SK-N-SH treated with all-trans-retinoic acid at 6 μM for 48 hours (cell line): ENCODE measurements around the gene SIRPB2.

Experiments
- ATAC-seq: fragments of 200-7000 bp; cut with Tn5 transposase; 3 replicates; pipeline ENCODE4 v1.9.1; 2020; ENCODE audit warnings: mild to moderate bottlenecking, moderate library complexity
- BACH2 ChIP-seq: fragments of 250-450 bp; sonication (Bioruptor Pico); IDR thresholded peaks from 2 replicates; pipeline ENCODE4 v1.9.0; 2021; ENCODE audit warnings: mild to moderate bottlenecking, borderline replicate concordance
- CREB5 ChIP-seq: fragments of 250-450 bp; sonication (Bioruptor Pico); IDR thresholded peaks from 2 replicates; pipeline ENCODE4 v1.5.1; 2020; ENCODE audit warnings: low read depth, mild to moderate bottlenecking, moderate library complexity
- CSDC2 ChIP-seq: fragments of 250-450 bp; sonication (Bioruptor Pico); IDR thresholded peaks from 2 replicates; pipeline ENCODE4 v1.5.0; 2020; ENCODE audit warnings: mild to moderate bottlenecking, moderate library complexity
- CSRNP3 ChIP-seq: fragments of 250-450 bp; sonication (Bioruptor Pico); IDR thresholded peaks from 2 replicates; pipeline ENCODE4 v1.5.1; 2021; ENCODE audit warnings: mild to moderate bottlenecking, moderate library complexity
- ESRRG ChIP-seq: fragments of 250-450 bp; sonication (Bioruptor Pico); IDR thresholded peaks from 2 replicates; pipeline ENCODE4 v1.6.1; 2021; ENCODE audit warnings: mild to moderate bottlenecking
- GLIS3 ChIP-seq: fragments of 250-450 bp; sonication (Bioruptor Pico); IDR thresholded peaks from 2 replicates; pipeline ENCODE4 v1.5.0; 2020; ENCODE audit warnings: mild to moderate bottlenecking, moderate library complexity
- ISL1 ChIP-seq: fragments of 250-450 bp; sonication (Bioruptor Pico); IDR thresholded peaks from 2 replicates; pipeline ENCODE4 v2.1.2; 2022; ENCODE audit warnings: mild to moderate bottlenecking, moderate library complexity
- PATZ1 ChIP-seq: fragments of 250-450 bp; sonication (Bioruptor Pico); IDR thresholded peaks from 2 replicates; pipeline ENCODE4 v1.8.0; 2020; ENCODE audit warnings: mild to moderate bottlenecking, moderate library complexity, borderline replicate concordance
- POU6F1 ChIP-seq: fragments of 250-450 bp; sonication (Bioruptor Pico); IDR thresholded peaks from 2 replicates; pipeline ENCODE4 v1.8.0; 2021; ENCODE audit warnings: low read depth, mild to moderate bottlenecking, moderate library complexity, borderline replicate concordance
- PPARA ChIP-seq: fragments of 250-450 bp; sonication (Bioruptor Pico); IDR thresholded peaks from 2 replicates; pipeline ENCODE4 v1.5.0; 2020; ENCODE audit warnings: mild to moderate bottlenecking, borderline replicate concordance
- TOX ChIP-seq: fragments of 250-450 bp; sonication (Bioruptor Pico); IDR thresholded peaks from 2 replicates; pipeline ENCODE4 v1.8.0; 2021; ENCODE audit warnings: mild to moderate bottlenecking, moderate library complexity, borderline replicate concordance
- ZFP30 ChIP-seq: fragments of 450-650 bp; formaldehyde crosslinking; IDR thresholded peaks from 2 replicates; pipeline ENCODE4 v1.5.0; 2022; ENCODE audit warnings: mild to moderate bottlenecking, moderate library complexity
- ZNF565 ChIP-seq: fragments of 450-650 bp; formaldehyde crosslinking; conservative IDR thresholded peaks from 2 replicates; pipeline ENCODE4 v1.5.0; 2020; ENCODE audit warnings: low read depth, mild to moderate bottlenecking, moderate library complexity
- ZNF70 ChIP-seq: fragments of 450-650 bp; formaldehyde crosslinking; IDR thresholded peaks from 2 replicates; pipeline ENCODE4 v1.5.0; 2020; ENCODE audit warnings: mild to moderate bottlenecking, moderate library complexity

SIRPB2 gene

GRCh38 chr20:1472556-1473245, 18.5 kb downstream of the SIRPB2 start:
- no peak for TF ChIP-seq CREB5 (CRISPR knock-in tag)
- TF ChIP-seq ZFP30 (CRISPR knock-in tag): no peak
- no peak for TF ChIP-seq ZNF565 (CRISPR knock-in tag)
- no peak for TF ChIP-seq ISL1 (CRISPR knock-in tag)
- no peak for ATAC-seq

GRCh38 chr20:1471242-1471641, 20.0 kb downstream of the SIRPB2 start:
- ATAC-seq: no peak
- TF ChIP-seq CSDC2 (CRISPR knock-in tag): no peak
- TF ChIP-seq ZNF565 (CRISPR knock-in tag): no peak
- no peak for TF ChIP-seq PATZ1 (CRISPR knock-in tag)
- TF ChIP-seq CSRNP3 (CRISPR knock-in tag): no peak

- peak; percentile 77 for ATAC-seq
These were observed 21.2 kb downstream of the SIRPB2 start for GRCh38 chr20:1469925-1470571.

More at GRCh38 chr20:1469925-1470571, 21.2 kb downstream of the SIRPB2 start:
- TF ChIP-seq GLIS3: no peak
- TF ChIP-seq CSRNP3 (CRISPR knock-in tag): no peak
- no peak for TF ChIP-seq PATZ1 (CRISPR knock-in tag)
- TF ChIP-seq CSDC2 (CRISPR knock-in tag): no peak
- no peak for TF ChIP-seq PPARA (CRISPR knock-in tag)
- no peak for TF ChIP-seq TOX (CRISPR knock-in tag)
- no peak for TF ChIP-seq BACH2 (CRISPR knock-in tag)
- no peak for TF ChIP-seq ZNF70
- no peak for TF ChIP-seq POU6F1 (CRISPR knock-in tag)
- TF ChIP-seq ESRRG (CRISPR knock-in tag): no peak
